ENCODE results near the gene AXIN2.

AXIN2 gene

DNA sequence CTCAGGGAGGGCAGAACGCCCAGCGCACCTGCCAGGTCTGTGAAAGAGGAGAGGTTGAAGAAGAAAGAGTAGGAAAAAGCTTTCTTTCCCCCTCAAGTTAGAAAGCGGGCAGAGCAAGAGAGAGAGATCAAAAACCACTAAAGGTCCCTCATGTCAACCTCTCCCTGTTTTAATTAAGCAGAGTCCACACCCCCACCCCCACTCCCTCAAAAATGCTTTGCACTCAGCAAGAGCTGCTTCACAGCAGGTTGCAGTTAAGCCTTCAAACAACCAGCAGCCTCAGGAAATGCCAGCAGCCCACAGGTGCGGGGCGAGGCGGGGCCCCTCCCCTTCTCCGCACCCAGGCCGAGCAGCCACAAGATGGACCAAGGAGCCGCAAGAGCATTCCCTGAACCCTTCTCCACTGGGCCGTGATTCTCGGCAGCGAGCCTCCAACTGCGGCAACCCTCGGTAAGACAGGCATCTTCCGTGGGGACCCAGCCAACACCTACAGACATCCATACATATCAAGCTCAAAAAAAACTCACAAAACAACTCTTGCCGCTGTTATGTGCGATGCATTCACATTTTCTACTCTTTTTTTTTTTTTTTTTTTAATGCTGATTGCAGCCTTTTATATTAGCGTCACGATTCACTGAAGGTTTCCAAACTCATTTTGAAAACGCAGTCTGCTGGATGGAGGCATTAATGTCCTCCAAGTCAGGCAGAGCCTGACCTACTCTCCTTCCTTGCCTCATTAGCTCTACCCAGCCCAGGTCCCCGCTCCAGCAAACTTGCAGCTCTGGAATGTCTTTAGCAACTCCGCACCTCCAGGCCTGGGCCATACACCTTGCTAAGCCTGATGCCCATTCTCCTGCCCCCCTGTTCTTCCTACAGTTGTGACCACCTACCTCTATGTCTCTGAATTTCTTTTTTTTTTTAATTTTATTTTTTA lies 66.1 kb downstream of the AXIN2 start:
- Histone ChIP-seq H3K9ac (ENCODE audit: low read depth, low read length) (no peak overlapping the region), H3K36me3 (ENCODE audit: insufficient read depth, low read length) (no peaks in the 10 kb centered on the region), H4K20me1 (ENCODE audit: insufficient read depth, low read length) (no peaks in the 10 kb centered on the region), H3K27me3 (ENCODE audit: insufficient read depth, low read length, poor library complexity) (peaks cover 6% of the 10 kb centered on the region), H3K4me2 (ENCODE audit: insufficient read depth, low read length) (peak overlapping the region; percentile 36), H3K27ac (ENCODE audit: low read length) (no peak overlapping the region), H3K4me1 (ENCODE audit: insufficient read depth, low read length) (peaks cover 13% of the 10 kb centered on the region), H3K4me3 (ENCODE audit: low read depth in 1 of 2, low read length in 2 of 2) (no peak overlapping the region), H2AFZ (ENCODE audit: low read depth, low read length) (no peak overlapping the region), H3K9me3 (ENCODE audit: insufficient read depth, low read length, severe bottlenecking) (no peaks in the 10 kb centered on the region), H3K79me2 (ENCODE audit: insufficient read depth, low read length) (no peaks in the 10 kb centered on the region)
- DNase-seq (peak; percentile 66), ATAC-seq (ENCODE audit: insufficient read depth, low read depth) (peak; percentile 79)
- TF ChIP-seq CTCF (IDR thresholded peaks at IDR 0.05; ENCODE audit: borderline replicate concordance, extremely low read depth, low read length, poor library complexity, severe bottlenecking): no peak
- no peak for TF ChIP-seq EZH2 (IDR thresholded peaks at IDR 0.05; ENCODE audit: borderline replicate concordance, low read depth, low read length, severe bottlenecking)

DNA sequence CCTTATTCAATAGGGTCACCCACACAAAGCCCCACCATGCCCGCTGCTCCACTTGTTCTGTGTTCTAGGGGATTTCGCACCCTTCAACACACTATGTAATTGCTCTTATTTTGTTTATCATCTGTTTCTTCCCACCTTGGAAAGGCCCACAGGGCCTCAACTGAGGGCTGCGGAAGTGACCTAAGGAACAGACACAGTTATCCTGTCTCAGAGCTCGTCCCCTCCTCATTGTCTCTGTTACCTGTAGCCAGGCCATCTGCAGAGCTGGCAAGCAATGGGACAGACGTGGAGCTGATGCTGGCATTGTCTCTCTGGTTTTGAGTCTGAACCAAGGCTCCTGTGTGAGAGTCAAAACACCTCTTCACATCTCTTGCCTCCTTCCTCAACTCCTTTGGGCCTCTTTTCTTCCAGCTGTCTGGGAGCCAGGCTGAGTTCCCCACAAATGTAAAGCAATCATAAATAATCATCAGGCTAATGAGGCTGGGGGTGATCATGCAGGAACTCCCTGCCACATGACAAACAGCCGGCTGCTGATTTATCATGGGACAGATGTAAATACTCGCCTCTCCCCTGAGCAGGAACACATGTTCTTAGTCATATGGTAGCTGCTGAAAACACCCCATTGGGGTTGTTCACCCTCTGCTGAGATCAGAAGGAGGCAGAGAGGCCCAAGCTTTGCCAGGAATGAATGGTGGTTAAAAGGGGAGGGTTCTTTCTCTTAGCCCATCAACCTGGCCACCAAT lies 71.9 kb downstream of the AXIN2 start:
- no peak overlapping the region for H3K27ac ChIP-seq (ENCODE audit: low read length)
- no peaks in the 10 kb centered on the region for H3K79me2 ChIP-seq (ENCODE audit: insufficient read depth, low read length)
- TF ChIP-seq CTCF (IDR thresholded peaks at IDR 0.05; ENCODE audit: borderline replicate concordance, extremely low read depth, low read length, poor library complexity, severe bottlenecking) (no peak), EZH2 (IDR thresholded peaks at IDR 0.05; ENCODE audit: borderline replicate concordance, low read depth, low read length, severe bottlenecking) (no peak)
- H3K4me3 ChIP-seq (ENCODE audit: low read depth in 1 of 2, low read length in 2 of 2): no peak overlapping the region
- no peaks in the 10 kb centered on the region for H3K36me3 ChIP-seq (ENCODE audit: insufficient read depth, low read length)
- DNase-seq (no peak), ATAC-seq (ENCODE audit: insufficient read depth, low read depth) (no peak)
- H2AFZ ChIP-seq (ENCODE audit: low read depth, low read length): no peak overlapping the region
- no peaks in the 10 kb centered on the region for H3K9me3 ChIP-seq (ENCODE audit: insufficient read depth, low read length, severe bottlenecking)
- H3K9ac ChIP-seq (ENCODE audit: low read depth, low read length): no peak overlapping the region
- no peaks in the 10 kb centered on the region for H4K20me1 ChIP-seq (ENCODE audit: insufficient read depth, low read length)
- no peaks in the 10 kb centered on the region for H3K27me3 ChIP-seq (ENCODE audit: insufficient read depth, low read length, poor library complexity)
- H3K4me2 ChIP-seq (ENCODE audit: insufficient read depth, low read length): no peak overlapping the region
- peaks cover 6% of the 10 kb centered on the region for H3K4me1 ChIP-seq (ENCODE audit: insufficient read depth, low read length)

DNA sequence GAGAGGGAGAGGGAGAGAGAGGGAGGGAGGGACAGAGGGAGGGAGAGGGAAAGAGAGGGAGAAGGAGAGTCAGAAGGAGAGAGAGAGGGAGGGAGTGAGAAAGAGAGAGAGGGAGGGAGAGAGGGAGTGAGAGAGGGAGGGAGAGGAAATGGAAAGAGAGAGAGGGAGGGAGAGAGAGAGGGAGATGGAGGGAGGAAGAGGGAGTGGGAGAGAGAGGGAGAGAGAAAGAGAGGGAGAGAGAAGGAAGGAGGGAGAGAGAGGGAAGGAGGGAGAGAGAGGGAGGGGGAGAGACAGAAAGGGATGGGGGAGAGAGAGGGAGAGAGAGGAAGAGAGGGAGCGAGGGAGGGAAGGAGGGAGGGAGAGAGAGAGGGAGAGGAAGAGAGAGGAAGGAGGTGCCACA lies 72.8 kb downstream of the AXIN2 start:
- H3K27me3 ChIP-seq (ENCODE audit: insufficient read depth, low read length, poor library complexity): no peaks in the 10 kb centered on the region
- TF ChIP-seq CTCF (IDR thresholded peaks at IDR 0.05; ENCODE audit: borderline replicate concordance, extremely low read depth, low read length, poor library complexity, severe bottlenecking): no peak
- no peak for TF ChIP-seq EZH2 (IDR thresholded peaks at IDR 0.05; ENCODE audit: borderline replicate concordance, low read depth, low read length, severe bottlenecking)

More for the DNA sequence above, 72.8 kb downstream of the AXIN2 start:
- ATAC-seq (ENCODE audit: insufficient read depth, low read depth) (no peak), DNase-seq (no peak)
- Histone ChIP-seq H3K79me2 (ENCODE audit: insufficient read depth, low read length) (no peaks in the 10 kb centered on the region), H3K4me3 (ENCODE audit: low read depth in 1 of 2, low read length in 2 of 2) (no peak overlapping the region), H4K20me1 (ENCODE audit: insufficient read depth, low read length) (no peaks in the 10 kb centered on the region), H2AFZ (ENCODE audit: low read depth, low read length) (no peak overlapping the region), H3K4me2 (ENCODE audit: insufficient read depth, low read length) (no peak overlapping the region), H3K9ac (ENCODE audit: low read depth, low read length) (no peak overlapping the region), H3K9me3 (ENCODE audit: insufficient read depth, low read length, severe bottlenecking) (no peaks in the 10 kb centered on the region), H3K27ac (ENCODE audit: low read length) (no peak overlapping the region), H3K4me1 (ENCODE audit: insufficient read depth, low read length) (no peaks in the 10 kb centered on the region), H3K36me3 (ENCODE audit: insufficient read depth, low read length) (no peaks in the 10 kb centered on the region)
